ENCODE data around the gene FMNL2. TPM values are rescaled to one million over a fixed set of nuclear protein-coding genes. Genes with fewer than 3 reads are reported as not detected.
A peak's percentile ranks its signal among the peaks of the same experiment; 100 is the strongest.

FMNL2 gene
- total RNA-seq, 3 donors from 2014 or later, result 11.5 to 25.4 (median 12.0) TPM

- Histone ChIP-seq H3K4me1 (ENCODE audit: low read depth) (peaks cover 13% of the 10 kb centered on the region), H3K36me3 (ENCODE audit: low read depth) (no peaks in the 10 kb centered on the region), H3K9me3 (no peaks in the 10 kb centered on the region), H3K4me3 (no peak overlapping the region)
- TF ChIP-seq CTCF (IDR thresholded peaks at IDR 0.05), result no peak
- ATAC-seq, result no peak
- DNase-seq, result no peak
- intact Hi-C loops (cut with DNase I, micrococcal nuclease), result no loop called here
Observed at GRCh38 chr2:152609699-152610098, 274.7 kb downstream of the FMNL2 start.

- Histone ChIP-seq H3K9me3 (no peaks in the 10 kb centered on the region), H3K4me1 (ENCODE audit: low read depth) (peaks cover 13% of the 10 kb centered on the region), H3K4me3 (no peak overlapping the region), H3K36me3 (ENCODE audit: low read depth) (no peaks in the 10 kb centered on the region)
- intact Hi-C loops (cut with DNase I, micrococcal nuclease), result no loop called here
- TF ChIP-seq CTCF (IDR thresholded peaks at IDR 0.05), result no peak
- peak in 1 of 3 donors; percentile 32 for DNase-seq
- peak; percentile 90 for ATAC-seq
Observed at GRCh38 chr2:152611458-152612231, 276.7 kb downstream of the FMNL2 start.

- H3K4me3 ChIP-seq, result no peak overlapping the region
- H3K9me3 ChIP-seq, result no peaks in the 10 kb centered on the region
- TF ChIP-seq CTCF (IDR thresholded peaks at IDR 0.05), result no peak
- intact Hi-C loops (cut with DNase I, micrococcal nuclease), result no loop called here
- H3K36me3 ChIP-seq (ENCODE audit: low read depth), result no peaks in the 10 kb centered on the region
- ATAC-seq (no peak), DNase-seq (no peak)
- peaks cover 13% of the 10 kb centered on the region for H3K4me1 ChIP-seq (ENCODE audit: low read depth)
Observed at GRCh38 chr2:152613235-152613634, 278.3 kb downstream of the FMNL2 start.

GRCh38 chr2:152615177-152615576, 280.2 kb downstream of the FMNL2 start:
- ATAC-seq (no peak), DNase-seq (no peak)
- Histone ChIP-seq H3K4me3 (no peak overlapping the region), H3K9me3 (no peaks in the 10 kb centered on the region), H3K36me3 (ENCODE audit: low read depth) (no peaks in the 10 kb centered on the region), H3K4me1 (ENCODE audit: low read depth) (peaks cover 13% of the 10 kb centered on the region)
- intact Hi-C loops (cut with DNase I, micrococcal nuclease), result no loop called here
- TF ChIP-seq CTCF (IDR thresholded peaks at IDR 0.05), result no peak

GRCh38 chr2:152617456-152618192, 282.6 kb downstream of the FMNL2 start:
- no peak for DNase-seq

More at GRCh38 chr2:152617456-152618192, 282.6 kb downstream of the FMNL2 start:
- no peak for ATAC-seq
- Histone ChIP-seq H3K36me3 (ENCODE audit: low read depth) (no peaks in the 10 kb centered on the region), H3K9me3 (no peaks in the 10 kb centered on the region), H3K4me1 (ENCODE audit: low read depth) (no peaks in the 10 kb centered on the region), H3K4me3 (no peak overlapping the region)
- TF ChIP-seq CTCF (IDR thresholded peaks at IDR 0.05), result no peak
- intact Hi-C loops (cut with DNase I, micrococcal nuclease), result no loop called here
